HPDE6-E6E7 (cell line): ENCODE measurements around the gene ING5.
"Not testable (repeated sequence)": the region's sequence is repeated elsewhere in the genome, so short reads cannot be mapped to it uniquely, and the experiment has no call there.

Experiments
- DNase-seq: peaks from one replicate; pipeline ENCODE4 v3.0.0; 2011; ENCODE audit warnings: missing footprints; ENCODE audit errors: extremely low spot score

Gene ING5

DNA sequence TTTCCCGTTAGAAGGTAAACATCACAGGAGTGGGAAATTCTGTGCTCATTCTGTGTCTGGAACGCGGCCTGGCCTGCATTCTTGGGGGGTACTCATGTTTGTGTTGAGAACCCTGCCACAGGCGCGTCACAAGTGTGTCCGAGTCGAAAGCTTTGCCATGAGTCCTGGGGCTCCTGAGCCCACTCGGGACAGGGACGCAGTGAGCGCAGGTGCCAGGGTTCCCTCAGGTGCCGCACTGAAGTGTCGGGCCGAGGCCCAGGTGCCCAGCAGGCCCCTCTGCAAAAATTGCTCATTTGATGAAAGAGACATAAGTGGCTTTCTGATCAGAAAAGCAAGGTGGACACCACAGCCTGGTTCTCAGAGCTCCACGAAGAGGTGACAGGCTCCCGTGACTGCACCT, 37.3 kb downstream of the ING5 start:
- no peak for DNase-seq

DNA sequence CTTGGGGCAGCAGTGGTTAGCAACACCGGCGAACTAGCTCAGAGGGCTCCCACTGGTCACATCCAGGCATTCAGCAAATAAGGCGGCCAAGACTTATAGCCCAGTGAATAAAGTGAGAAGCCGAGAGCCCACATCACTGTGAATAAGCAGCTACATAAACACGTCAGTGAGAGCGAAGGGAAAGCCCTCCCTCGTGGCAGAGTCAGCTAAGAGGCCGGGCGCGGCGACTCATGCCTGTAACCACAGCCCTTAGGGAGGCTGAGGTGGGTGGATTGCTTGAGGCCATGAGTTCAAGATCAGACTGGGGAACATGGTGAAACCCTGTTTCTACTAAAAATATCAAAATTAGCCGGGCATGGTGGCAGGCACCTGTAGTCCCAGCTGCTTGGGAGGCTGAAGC, 37.8 kb downstream of the ING5 start:
- no peak for DNase-seq

DNA sequence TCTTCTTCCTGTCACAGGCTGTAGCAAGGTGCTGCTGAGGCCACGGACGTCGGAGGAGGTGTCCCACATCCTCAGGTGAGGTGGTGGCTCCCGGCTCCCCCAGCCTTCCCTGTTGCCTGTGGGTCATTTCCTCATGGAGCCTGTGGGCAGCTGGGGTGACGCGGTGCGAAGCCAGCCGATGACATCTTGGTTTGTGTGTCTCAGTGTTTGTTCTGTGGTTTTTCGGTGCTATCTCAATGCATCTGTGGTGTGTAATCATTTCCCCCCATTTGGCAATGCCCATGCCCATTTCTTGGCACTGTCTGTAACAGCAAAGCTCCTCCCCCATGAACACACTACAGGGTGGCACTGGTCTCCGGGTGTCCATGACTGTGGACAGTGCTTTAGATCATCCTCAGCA, 39.2 kb downstream of the ING5 start:
- peak; percentile 20 for DNase-seq

DNA sequence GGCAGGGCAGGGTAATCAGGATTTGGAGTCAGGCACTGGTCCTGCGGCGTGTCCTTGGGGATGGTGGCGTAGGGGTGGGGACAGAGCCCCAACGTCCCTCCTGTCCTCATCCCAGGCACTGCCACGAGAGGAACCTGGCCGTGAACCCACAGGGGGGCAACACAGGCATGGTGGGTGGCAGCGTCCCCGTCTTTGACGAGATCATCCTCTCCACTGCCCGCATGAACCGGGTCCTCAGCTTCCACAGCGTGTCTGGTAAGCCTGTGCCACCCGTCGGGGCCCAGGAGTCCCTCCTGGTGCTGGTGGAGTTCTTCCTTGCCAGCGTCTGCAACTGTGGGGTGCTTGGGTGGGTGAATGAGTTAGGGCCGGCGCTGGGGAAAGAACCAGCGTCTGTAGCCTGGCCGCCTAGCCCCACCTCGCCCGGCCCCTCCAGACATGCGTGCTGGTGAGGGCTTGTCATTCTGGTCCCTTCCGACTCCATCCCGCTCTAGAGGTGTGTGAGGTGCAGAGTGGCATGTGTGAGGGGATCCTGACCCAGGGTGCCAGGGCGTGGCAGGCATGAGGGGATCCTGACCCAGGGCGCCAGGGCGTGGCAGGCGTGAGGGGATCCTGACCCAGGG, 40.6 kb downstream of the ING5 start:
- DNase-seq, result no peak

DNA sequence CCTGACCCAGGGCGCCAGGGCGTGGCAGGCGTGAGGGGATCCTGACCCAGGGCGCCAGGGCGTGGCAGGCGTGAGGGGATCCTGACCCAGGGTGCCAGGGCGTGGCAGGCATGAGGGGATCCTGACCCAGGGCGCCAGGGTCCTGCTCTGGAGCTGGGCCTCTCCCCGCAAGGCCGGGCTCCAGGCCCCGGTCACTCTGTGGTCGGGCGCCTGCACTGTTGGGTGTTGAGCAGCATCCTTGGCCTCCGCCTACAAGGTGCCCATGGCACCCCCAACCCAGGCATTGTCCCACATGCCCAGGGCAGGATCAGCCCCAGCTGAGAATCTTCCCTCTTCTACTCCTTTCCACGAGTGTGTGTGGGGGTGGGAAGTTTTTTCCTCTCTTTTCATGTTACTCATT, 41.2 kb downstream of the ING5 start:
- DNase-seq, result not testable (repeated sequence)

DNA sequence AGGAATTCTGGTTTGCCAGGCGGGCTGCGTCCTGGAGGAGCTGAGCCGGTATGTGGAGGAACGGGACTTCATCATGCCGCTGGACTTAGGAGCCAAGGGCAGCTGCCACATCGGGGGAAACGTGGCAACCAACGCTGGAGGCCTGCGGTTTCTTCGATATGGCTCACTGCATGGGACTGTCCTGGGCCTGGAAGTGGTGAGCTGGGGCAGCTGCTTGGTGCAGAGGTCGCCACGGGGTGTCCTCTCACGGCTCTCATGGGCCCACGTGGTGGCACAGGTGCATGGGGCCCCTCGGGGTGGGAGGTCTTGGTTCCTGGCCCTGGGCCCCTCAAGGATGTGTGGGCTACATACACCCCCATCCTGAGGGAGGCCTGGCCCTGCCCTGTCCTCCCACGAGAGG, 41.8 kb downstream of the ING5 start:
- DNase-seq, result no peak

DNA sequence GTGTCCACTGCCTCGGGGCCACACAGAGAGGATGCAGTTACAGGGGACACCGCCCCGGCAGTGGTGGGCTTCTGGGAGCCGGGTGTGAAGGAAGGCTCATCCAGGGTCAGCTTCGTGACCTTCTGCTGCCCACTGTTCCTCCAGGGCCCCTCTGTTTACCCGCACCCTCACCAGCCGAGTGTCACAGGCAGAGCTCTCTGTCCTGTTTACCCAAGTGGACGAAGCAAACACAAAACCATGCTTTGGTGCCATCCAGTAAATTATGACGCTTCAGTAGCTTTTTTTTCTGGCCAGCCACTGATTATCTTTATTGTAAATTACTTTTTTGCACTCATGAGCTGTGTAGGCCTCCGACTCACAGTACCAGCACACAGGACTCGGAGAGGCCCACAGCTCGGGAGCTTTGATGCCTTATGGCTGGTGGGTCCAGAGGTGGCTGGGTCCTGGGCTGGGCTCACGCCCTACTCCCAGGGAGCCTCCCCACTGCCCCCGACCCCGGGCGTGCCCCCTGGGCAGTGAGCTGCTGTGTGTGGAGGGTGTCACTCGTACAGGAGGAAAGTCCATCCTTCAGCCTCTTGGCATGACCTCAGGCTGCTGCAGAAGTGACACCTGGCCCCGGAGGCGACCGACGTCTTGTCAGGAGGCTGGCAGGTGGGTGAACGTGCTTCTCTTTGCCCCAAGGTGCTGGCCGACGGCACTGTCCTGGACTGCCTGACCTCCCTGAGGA, 42.4 kb downstream of the ING5 start:
- DNase-seq, result no peak

DNA sequence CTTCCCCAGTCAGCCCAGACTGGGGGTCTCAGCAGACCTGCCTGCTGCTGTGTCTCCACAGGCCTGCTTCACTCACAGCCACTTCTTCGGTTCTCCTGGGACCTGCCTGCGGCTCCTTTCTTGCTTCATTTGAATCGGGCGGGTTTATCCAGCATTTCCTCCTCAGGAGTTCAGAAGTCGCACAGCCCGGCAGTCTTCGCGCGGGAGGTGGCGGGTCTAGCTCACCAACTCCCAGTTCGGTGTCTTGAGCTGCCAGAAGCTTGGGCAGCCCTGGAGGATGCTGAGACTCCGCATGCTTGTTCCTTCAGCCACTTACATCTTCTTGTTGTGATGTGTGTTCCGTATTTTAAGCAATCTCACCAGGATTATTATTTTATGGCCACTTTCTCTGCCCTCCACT, 43.4 kb downstream of the ING5 start:
- DNase-seq, result no peak

DNA sequence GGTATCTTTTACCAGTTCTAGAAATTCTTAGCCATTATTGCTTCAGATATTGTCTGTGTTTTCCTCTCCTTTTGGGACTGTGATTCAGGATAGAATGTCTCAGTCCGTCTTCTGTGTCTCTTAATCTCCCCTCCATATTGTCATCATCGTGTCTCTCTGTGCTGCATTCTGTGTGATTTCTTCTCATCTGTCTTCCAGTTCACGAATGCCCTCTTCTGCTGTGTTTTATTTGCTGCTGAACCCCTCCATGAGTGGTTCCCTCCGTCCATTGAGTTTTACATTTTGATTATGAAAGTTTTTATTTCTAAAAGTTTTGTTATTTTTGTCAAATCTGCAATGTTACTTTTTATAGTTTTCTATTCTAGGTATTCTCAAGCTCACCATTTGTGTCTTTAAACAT, 44.2 kb downstream of the ING5 start:
- DNase-seq, result no peak

DNA sequence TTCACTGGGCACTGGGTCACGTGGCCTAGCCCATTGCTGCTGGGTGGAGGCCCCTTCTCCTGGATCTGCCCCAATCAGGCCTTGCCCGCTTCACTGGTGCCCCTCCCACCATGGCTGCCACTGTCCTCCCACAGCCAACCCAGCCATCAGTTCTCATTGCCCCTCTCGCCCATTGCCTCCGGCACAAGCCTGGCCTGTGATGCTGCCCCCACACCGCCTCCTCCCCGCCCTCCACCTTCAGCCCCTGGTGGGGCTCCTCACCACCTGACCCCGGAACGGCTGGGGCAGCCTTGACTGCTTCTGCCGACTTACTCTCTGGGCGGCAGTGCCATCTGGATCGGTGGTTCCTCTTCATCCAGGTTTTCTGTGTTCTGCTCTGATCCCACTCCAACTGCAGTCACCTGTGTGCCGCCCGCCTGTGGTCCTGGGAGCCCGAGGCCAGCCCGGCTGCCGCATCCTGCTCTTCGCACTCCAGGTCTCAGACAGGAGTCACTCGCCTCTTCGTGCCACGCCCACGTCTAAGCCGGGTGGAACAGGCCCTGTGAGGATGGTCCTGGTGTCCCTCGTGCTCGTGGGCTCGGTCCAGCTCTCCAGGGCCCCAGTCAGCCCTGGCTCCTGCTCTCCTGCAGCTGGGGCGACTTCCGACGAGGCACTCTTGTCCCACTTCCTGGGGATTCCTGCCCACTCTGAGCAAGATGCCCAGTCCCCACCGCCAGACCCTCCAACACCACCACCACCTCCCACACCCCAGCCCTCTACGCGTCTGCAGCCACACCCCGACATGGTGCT, 46.8 kb downstream of the ING5 start:
- no peak for DNase-seq

DNA sequence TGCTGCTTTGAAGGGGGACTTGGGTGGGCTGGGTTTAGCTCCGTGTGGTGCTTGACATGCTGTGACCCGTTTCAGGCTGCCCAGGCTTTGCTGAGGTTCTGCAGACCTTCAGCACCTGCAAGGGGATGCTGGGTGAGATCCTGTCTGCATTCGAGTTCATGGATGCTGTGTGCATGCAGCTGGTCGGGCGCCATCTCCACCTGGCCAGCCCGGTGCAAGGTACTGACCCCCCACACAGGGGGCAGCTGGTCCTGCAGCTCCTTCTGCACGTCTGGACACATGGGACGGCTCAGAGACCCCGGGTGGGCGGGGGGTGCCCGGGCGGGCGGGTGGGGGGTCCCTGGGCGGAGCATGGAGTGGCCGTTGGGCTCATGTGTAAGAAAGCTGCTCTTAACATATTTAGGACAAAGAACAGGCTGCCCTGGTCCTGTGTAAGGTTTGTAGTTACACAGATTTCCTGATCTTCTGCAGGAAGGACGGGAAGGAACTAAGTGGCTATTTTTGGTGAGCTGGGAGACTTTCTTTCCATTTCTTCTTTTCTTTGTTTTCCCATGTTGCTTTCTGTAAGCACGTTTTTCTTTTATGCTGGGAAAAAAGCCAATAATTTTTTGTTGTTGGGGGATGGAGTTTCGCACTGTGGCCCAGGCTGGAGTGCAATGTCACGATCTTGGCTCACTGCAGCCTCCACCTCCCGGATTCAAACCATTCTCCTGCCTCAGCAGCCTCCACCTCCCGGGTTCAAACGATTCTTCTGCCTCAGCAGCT, 48.4 kb downstream of the ING5 start:
- DNase-seq, result no peak

DNA sequence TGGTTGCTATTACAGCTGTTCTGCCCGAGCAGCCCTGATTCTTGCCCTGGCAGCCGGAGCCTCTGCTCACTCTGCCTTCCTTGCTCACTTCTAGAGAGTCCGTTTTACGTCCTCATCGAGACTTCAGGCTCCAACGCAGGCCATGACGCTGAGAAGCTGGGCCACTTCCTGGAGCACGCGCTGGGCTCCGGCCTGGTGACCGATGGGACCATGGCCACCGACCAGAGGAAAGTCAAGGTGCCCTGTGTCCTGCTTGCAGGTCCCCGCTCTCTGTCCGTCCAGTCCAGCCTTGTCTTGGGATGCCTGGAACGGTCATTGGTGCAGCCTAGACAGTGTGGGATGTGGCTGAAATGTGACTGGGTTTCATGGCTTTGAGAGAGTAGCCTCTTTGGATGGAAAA, 49.3 kb downstream of the ING5 start:
- no peak for DNase-seq

DNA sequence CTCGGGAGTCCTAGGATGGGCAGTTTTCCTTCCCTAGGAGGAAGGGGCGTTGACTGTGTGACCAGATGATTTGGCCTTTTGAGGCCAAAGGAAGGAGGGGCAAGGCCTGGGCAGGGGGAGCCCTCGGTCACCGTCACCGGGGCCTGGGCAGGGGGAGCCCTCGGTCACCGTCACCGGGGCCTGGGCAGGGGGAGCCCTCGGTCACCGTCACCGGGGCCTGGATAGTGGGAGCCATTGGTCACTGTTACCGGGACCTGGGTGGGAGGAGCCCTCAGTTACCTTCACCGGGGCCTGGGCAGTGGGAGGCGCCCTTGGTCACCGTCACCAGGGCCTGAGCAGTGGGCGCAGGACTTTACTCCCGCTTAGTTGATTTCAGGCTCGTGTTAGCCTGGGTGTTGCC, 49.9 kb downstream of the ING5 start:
- no peak for DNase-seq

DNA sequence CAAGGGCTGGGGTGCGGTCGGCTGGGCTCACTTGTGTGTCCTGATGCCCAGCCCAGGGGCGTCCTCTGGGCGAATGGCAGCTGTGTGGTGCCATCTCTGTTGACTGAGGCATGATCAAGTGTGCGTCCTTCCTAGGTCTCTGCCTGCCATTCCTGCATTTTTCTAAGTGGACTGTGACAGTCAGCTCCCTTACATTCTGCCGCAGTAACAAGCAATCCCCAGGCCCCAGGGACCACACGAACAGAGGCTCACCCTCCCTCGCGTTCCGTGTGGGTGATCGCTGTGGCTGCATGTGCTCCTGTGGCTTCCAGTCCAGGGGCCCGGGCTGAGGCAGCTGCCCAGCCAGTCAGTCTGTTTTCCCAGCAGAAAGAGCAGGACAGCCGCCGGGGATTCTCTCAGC, 50.4 kb downstream of the ING5 start:
- no peak for DNase-seq

DNA sequence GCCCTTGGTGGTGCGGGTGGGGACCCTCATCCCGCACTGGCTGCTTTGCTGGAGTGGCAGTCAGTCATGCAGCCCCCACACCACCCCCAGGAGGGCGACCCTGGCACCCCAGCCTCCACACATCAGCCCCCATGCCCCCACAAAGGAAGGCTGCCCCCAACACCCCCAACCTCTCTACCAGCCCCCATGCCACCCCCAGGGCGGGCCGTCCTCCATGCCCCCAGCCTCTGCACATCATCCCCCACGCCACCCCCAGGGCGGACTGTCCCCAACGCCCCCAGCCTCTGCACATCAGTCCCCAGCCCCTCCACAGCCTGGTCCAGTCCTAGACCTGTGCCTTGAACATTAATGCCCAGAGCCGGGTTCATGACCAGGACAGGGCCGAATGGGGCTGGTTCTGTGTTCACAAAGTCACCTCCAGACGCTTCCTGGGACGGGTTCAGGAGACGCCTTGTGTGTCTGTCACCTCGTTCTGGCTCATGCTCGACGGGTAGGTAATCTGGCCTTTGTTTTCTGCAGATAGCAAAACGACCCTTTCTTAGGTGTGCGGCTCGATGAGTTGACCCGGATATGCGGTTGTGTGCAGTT, 50.9 kb downstream of the ING5 start:
- DNase-seq, result no peak

DNA sequence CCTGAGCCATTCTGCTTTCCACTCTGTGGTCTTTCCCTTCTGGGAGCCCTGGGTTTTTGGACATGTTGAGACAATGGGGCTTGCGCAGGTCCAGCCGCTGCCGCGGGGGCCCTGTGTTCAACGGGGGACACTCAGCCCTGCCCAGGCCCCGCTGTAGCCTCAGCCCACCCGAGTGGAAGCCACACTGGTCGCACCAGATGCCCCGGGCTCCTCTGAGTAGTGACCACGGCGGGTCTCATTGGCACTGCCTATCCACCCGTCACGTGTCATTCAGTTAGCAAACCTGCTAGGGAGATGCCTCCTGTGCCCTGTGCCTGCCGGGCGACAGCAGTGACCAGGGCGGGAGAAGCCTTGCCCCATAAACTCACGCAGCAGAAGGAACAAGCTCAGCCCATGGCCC, 51.7 kb downstream of the ING5 start:
- DNase-seq, result no peak

DNA sequence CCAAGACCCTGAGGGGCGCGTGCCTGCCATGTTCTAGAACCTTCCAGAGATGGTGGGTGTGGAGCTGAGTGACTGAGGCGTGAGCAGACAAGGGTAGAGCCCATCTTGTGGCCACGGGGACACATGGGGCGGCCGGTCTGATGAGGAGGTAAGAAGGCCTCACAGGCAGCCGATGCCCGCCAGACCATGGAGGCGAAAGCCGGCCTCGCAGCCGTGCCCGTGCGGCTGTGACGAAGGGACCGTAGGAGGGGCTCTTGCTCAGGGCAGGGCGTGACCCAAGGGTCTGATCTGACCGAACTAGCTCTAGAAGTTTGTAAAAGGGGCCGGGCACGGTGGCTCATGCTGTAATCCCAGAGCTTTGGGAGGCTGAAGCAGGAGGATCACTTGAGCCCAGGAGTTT, 52.2 kb downstream of the ING5 start:
- no peak for DNase-seq

DNA sequence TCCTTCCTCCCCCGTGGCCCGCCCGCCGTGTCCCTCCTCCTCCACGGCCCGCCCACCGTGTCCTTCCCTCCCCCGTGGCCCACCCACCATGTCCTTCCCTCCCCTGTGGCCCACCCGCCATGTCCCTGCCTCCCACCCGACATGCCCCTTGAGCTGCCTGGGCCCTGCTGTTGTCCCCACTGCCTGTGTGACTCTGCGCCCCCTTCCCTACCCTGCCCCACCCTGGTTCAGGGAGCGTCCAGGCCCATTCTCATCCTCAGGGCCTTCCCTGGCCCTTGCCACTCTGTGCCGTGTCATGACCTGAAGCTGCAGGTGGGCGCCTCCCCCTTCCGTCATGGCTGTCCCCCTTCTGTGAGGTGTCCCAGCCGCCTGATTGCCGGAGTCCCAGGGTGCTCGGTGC, 53.3 kb downstream of the ING5 start:
- DNase-seq, result no peak

DNA sequence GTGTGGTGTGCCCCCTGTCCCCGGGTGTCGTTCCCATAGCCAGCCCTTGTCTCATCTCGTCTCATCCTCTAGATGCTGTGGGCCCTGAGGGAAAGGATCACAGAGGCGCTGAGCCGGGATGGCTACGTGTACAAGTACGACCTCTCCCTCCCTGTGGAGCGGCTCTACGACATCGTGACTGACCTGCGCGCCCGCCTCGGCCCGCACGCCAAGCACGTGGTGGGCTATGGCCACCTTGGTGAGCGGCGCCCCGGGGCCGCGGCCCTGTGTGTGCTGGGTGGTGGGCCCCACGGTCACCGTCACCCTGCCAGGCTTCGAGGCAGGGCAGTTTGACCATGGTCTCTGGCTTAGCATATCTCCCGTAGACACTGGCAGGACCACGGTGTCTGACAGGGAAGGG, 53.9 kb downstream of the ING5 start:
- DNase-seq, result no peak

DNA sequence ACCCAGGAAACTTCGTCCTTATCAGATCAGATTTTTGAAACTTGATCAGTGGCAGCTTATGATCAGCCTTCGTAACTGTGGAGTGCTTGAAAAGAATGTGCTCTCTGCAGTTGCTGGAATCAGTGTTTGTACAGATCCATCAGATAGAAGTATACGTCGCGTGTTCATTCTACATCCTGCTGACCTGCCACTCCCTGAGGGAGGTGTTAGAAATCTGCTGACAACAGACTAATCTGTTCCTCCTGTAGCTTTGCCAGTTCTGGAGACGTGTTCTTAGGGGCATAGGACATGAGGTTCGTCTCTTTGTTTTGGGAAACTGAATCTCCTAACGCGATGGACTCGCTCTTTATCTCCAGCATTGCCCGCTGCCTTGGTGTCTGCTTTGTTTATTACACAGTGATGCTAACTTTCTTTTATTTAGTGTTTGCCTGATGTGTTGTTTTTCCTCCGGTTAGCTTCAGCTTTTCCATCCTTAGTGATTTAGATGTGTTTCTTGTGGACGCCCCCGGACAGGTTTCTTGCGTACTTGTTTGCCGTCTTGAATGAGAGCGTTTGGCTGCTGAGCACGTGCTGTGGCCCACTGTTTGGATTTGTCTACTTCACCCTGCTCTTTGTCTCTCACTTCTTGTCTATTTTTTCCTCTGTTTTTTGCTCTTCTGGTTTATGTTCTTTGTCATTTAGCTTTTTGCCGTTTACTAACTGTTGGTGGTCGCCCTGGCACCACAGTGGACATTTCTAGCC, 57.4 kb downstream of the ING5 start:
- DNase-seq, result no peak

DNA sequence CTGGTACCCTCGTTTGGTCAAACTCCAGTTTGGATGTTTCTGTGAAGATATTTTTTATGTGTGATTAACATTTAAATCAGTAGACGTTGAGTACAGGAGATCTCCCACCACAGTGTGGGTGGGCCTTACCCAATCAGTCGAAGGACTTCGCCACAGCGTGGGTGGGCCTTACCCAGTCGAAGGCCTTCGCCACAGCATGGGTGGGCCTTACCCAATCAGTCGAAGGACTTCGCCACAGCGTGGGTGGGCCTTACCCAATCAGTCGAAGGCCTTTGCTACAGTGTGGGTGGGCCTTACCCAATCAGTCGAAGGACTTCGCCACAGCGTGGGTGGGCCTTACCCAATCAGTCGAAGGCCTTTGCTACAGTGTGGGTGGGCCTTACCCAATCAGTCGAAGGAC, 58.1 kb downstream of the ING5 start:
- not testable (repeated sequence) for DNase-seq
